Activated T-helper 1 cell treated with Interleukin-2 at 50 U/mL for 16 hours (primary cell): ENCODE data around the gene YPEL1.
"Not testable (repeated sequence)": the region's sequence is repeated elsewhere in the genome, so short reads cannot be mapped to it uniquely, and the experiment has no call there.

Experiments used
- DNase-seq: peaks from one replicate; pipeline ENCODE4 v3.0.0-alpha.2; 2020; ENCODE audit warnings: low read depth

The YPEL1 gene

GRCh38 chr22:21753374-21754111 is 17.9 kb upstream of the YPEL1 start:
- no peak for DNase-seq

- no peak for DNase-seq
These were observed 16.7 kb upstream of the YPEL1 start for GRCh38 chr22:21752276-21752675.

GRCh38 chr22:21745948-21746347 is 10.4 kb upstream of the YPEL1 start:
- no peak for DNase-seq

- DNase-seq: not testable (repeated sequence)
These were observed 9.3 kb upstream of the YPEL1 start for GRCh38 chr22:21744917-21745316.

GRCh38 chr22:21741790-21742189 is 6.2 kb upstream of the YPEL1 start:
- DNase-seq: no peak

- DNase-seq: no peak
These were observed 5.5 kb upstream of the YPEL1 start for GRCh38 chr22:21741059-21741458.

GRCh38 chr22:21739828-21740377 is 4.3 kb upstream of the YPEL1 start:
- no peak for DNase-seq

GRCh38 chr22:21738966-21739365 is 3.4 kb upstream of the YPEL1 start:
- no peak for DNase-seq

- no peak for DNase-seq
These were observed 2.5 kb upstream of the YPEL1 start for GRCh38 chr22:21738081-21738480.

- DNase-seq: no peak
These were observed 1.4 kb upstream of the YPEL1 start for GRCh38 chr22:21736948-21737347.

- no peak for DNase-seq
These were observed 569 bp upstream of the YPEL1 start for GRCh38 chr22:21736084-21736642.

- DNase-seq: no peak
These were observed 924 bp downstream of the YPEL1 start for GRCh38 chr22:21734540-21735199.

GRCh38 chr22:21731503-21731902 is 4.1 kb downstream of the YPEL1 start:
- DNase-seq: no peak

- DNase-seq: no peak
These were observed 4.9 kb downstream of the YPEL1 start for GRCh38 chr22:21730535-21731308.

GRCh38 chr22:21729184-21729583 is 6.4 kb downstream of the YPEL1 start:
- not testable (repeated sequence) for DNase-seq

- no peak for DNase-seq
These were observed 7.3 kb downstream of the YPEL1 start for GRCh38 chr22:21728270-21728669.

GRCh38 chr22:21727768-21728167 is 7.8 kb downstream of the YPEL1 start:
- no peak for DNase-seq

- DNase-seq: no peak
These were observed 8.4 kb downstream of the YPEL1 start for GRCh38 chr22:21727159-21727558.

GRCh38 chr22:21726650-21727049 is 8.9 kb downstream of the YPEL1 start:
- DNase-seq: no peak

- DNase-seq: no peak
These were observed 9.5 kb downstream of the YPEL1 start for GRCh38 chr22:21725956-21726649.

- not testable (repeated sequence) for DNase-seq
These were observed 11.1 kb downstream of the YPEL1 start for GRCh38 chr22:21724496-21724895.
